HG03025 (cell line): ENCODE measurements around the gene ADGRA1.

ENCODE experiments used
- ATAC-seq: cut with Tn5 transposase; IDR thresholded peaks from one replicate; pipeline ENCODE4 v1.9.1; 2021; ENCODE audit warnings: mild to moderate bottlenecking, moderate library complexity; ENCODE audit not compliant: unreplicated experiment, low FRiP score

Gene ADGRA1

DNA sequence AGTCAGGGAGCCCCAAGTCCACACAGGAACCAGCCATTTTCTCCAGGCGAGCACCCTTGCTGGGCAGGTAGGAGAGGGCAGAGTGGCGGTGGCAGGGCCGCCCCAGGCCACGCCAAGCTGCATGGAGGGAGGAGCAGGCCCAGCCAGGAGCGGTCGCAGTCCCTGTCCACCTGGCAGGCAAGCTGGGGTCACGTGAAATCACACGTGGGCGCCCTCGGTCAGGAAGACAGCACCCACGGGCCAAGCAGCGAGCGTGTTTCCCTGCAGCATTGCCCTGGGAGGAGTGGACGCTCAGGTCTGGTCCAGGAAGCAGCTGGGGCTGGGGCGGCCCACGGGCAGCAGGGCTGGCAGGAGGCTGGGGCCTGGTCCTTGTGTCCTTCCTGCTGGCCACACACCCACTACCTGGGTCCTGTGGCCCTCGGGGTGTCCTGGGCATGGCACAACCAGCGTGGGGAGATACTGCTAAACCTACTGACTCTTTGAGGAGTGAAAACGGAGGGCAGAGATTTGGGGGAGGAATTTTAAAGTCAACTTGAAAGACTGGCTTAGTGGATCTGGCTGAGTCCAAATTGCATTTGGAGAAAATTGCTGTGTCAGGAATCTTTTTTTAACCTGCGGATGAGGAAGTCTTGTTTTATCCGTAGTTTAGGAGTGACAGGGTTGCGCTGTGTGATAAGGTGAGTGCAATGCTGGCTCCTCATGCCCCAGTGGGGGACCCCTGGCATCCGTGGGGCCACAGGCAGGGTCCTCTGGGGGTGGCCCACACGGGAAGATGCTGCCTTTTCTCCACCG is 12.2 kb upstream of the ADGRA1 start:
- ATAC-seq, result no peak

- no peak for ATAC-seq
Measured at GRCh38 chr10:133076274-133077038, 11.3 kb upstream of the ADGRA1 start.

GRCh38 chr10:133079836-133080682 is 7.7 kb upstream of the ADGRA1 start:
- ATAC-seq, result no peak

DNA sequence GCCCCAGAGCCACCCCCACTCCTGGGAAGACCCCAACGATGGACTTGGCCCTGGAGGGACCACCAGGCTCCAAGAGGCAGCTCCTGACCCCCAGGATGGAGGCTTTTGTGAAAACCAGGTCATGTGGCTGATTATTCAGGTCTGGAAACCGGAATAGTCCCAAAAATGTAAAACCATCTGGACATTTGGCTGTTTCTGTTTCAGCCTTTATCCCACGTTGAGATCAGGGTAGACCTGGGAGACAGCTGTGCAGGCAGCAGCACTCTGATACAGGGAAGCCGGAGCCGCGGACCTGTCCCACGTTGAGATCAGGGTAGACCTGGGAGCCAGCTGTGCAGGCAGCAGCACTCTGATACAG is 7.1 kb upstream of the ADGRA1 start:
- no peak for ATAC-seq

- ATAC-seq, result no peak
Measured at GRCh38 chr10:133081636-133082035, 6.1 kb upstream of the ADGRA1 start.

DNA sequence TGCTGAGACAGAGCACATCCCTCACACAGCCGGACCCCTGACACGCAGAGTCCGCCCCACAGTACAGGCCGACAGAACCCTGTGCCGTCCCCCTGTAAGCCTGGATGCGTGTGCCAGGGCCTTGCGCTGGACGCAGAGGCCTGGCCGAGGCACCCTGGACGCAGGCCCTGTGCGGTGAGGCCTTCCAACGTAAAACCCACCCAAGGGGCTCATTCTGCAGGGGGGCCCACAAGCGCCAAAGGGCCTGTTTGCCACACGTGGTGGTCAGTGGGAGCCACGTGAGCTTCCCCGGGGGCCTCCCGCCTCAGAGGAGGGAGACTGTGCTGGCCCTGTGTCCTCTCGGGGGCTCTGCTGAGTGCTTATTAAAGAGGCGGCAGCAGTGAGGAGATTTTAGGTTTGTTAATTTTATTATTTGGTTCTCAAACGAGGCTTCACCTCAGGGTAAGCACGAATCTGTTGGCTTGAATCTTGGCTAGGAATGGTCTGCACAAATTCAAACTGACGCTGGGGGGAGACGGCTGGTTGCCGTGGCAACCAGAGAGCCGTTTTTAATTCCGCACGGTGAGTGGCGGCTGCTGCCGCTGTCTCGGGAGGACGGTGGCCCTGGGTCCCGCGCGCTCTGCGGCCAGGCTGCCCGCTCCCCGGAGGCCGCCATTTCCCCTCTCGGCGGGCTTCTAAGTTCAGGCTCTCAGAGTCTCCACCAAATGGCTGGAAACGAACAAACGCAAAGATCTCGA is 4.9 kb upstream of the ADGRA1 start:
- ATAC-seq, result no peak

- ATAC-seq, result no peak
Measured at GRCh38 chr10:133083422-133084100, 4.2 kb upstream of the ADGRA1 start.

DNA sequence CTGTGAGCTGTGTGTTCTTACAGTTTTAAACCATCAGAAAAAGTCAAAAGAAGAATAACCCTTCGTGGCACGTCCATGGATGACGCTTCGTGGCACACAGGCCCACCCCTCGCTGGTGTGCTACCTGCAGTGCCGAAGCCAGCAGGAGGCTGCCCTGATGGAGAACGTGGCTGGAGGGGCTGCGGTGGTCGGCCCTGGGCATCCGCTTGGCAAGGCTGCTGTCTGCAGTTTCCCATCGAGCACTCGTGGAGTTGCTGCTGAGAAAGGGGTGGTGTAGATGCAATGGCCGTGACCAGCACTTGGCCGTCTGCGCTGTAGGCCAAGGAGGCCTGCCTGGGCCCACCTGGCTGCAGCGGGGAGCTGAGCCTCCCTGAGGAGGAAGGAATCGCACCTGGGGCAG is 3.2 kb upstream of the ADGRA1 start:
- no peak for ATAC-seq

GRCh38 chr10:133085251-133086125 is 2.2 kb upstream of the ADGRA1 start:
- no peak for ATAC-seq

- no peak for ATAC-seq
Measured at GRCh38 chr10:133086247-133086646, 1.5 kb upstream of the ADGRA1 start.

DNA sequence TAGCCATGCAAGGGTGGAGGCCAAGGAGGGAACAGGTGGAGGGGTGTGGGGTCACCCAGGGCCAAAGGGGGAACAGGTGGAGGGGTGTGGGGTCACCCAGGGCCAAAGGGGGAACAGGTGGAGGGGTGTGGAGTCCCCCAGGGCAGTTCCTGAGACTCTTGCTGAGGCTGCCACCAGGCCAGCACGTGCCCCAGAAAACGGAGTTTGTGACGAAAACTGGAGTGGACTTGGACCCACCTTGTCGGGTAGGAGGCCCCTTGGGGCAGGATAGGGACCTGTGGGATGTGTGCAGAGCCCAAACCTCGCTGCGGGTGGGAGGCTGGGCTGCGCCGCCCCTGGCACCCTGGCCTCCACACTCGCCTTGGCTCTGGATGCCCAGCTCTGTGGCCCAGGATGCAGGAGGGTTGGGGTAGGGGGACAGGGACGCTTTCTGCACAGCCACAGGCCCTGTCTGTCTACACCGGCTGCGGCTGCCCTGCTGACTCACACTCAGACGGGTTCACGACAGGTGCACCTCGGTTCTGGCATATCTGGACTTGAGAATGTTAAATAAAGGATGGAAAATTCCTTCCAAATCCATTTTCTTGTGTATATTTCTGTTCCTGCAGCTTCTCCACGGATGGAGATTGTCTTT is 562 bp upstream of the ADGRA1 start:
- no peak for ATAC-seq

- ATAC-seq, result no peak
Measured at GRCh38 chr10:133088179-133088955, 643 bp downstream of the ADGRA1 start.

DNA sequence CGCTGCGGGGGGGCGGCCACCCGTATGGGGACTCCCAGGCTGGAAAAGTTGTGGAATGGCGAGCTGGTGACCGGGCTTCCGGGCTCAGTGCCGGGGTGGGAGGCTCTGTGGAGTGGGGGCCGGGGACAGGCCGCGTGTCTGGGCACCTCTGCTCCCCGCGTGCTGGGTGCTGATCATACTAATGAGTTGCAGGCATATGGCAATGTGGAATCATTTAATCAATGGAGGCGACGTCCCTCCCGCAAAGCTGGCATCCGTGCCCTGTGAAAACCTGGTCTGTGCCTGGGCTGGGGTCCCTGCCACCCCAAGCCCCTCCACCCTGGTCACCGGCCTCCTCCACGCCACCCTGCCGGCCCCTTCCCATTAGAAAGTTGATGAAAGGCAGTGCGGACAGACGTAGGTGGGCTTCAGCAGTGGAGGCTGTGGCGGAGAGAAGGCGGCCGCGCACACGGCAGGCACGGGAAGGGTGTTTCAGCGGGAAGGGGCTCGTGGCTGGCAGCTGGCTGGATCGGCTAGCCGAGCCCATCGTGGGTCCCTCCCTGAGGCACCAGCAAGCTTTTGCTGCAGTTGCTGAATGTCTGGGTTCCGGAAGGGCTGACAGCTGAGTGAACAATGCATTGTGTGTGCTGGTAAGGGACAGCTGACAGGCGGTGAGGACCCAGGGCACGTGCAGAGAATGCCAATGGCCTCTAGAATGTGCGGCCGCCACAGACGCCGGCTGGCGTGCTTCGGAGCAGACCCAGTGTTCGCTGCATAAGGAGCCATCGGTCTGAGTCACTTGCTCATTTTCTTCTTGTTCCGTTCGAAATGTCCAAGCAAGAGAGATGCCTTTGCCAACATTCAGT is 1.5 kb downstream of the ADGRA1 start:
- ATAC-seq, result no peak

DNA sequence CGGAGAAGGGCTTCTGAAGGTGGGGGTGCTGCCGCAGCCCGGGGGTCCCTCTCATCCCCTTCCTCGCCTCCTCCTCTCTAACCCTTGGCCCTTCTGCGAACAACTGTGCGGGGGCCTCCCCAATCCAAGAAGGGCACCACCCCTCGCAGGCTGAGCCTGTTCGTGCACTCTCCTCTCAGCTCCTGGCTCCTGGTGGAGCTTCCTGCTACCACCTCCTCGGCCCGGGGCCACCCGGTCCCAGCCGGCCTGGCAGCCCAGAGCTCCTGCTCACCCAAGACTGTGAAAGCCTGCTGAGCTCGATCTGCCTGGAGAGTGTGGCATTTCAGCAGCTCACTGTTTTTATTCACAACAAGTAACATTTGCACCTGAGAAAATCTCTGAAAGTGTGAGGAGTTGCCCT is 2.4 kb downstream of the ADGRA1 start:
- ATAC-seq, result no peak

DNA sequence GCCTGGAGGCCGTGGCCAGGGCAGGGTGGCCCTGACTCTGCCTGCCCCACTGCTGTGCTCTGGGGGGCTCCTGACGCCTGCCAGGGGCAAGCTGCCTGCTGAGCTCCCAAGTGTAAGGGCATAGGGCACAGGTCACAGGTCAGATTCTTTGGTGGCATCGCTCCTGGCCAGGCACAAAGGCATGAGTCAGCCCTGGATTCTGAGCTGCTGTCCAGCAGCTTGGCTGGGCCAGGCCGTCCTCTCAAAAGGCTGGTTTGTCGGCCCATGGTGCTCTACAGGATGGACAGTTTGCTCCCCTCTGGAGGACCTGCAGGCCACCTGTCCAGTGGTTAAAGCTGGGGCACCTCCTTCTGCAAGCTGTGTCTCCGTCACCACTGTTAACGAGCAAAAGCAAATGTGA is 2.9 kb downstream of the ADGRA1 start:
- ATAC-seq, result no peak

GRCh38 chr10:133091316-133091715 is 3.6 kb downstream of the ADGRA1 start:
- ATAC-seq, result no peak

- no peak for ATAC-seq
Measured at GRCh38 chr10:133093291-133093690, 5.6 kb downstream of the ADGRA1 start.
